Brain pericyte (primary cell): Measurements from ENCODE around the gene TXNDC15.
"Not testable (repeated sequence)": the region's sequence is repeated elsewhere in the genome, so short reads cannot be mapped to it uniquely, and the experiment has no call there.

Experiments used
- DNase-seq: peaks from one replicate; pipeline ENCODE4 v3.0.0-alpha.2; 2012; ENCODE audit warnings: low read depth, low spot score

TXNDC15 gene

DNA sequence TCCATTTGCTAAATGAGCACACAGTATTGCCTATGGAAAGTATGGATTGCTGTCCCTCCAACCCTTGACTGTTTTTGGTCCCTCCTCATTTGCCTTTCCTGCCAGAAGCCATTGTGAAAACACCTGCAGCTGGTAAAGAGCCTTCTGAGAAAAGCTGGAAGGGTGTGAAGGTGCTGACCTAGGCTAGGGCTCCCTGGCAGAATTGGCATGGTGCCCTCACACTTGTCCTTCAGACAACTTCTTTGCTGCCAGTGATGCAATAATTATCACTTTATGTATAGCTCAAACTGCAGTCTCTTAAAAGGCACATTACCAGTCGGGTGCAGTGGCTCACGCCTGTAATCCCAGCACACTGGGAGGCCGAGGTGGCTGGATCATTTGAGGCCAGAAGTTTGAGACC lies 4.2 kb downstream of the TXNDC15 start:
- DNase-seq, result no peak

DNA sequence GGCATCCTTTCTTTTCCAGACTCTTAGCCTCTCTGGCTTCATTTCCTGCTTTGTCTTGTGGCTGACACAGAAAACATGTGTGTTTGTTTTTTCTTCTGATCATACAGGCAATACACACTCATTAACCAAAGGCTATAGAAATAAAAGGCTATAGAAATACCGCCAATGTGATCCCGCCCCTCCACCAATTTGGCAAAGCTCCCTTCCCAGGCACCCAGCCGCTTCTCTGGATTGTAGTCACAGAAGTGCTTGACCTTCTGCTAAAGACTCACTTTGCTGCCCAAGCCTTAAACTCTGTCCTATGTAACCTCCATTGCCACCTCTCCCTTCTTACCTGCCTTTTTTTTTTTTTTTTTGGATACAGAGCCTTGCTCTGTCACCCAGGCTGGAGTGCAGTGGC lies 5.3 kb downstream of the TXNDC15 start:
- DNase-seq, result no peak

GRCh38 chr5:134880937-134881336 lies 6.8 kb downstream of the TXNDC15 start:
- not testable (repeated sequence) for DNase-seq

- DNase-seq, result not testable (repeated sequence)
Observed at GRCh38 chr5:134881711-134882110, 7.5 kb downstream of the TXNDC15 start.

GRCh38 chr5:134887593-134888159 lies 13.5 kb downstream of the TXNDC15 start:
- DNase-seq, result no peak

GRCh38 chr5:134889335-134889734 lies 15.2 kb downstream of the TXNDC15 start:
- no peak for DNase-seq

DNA sequence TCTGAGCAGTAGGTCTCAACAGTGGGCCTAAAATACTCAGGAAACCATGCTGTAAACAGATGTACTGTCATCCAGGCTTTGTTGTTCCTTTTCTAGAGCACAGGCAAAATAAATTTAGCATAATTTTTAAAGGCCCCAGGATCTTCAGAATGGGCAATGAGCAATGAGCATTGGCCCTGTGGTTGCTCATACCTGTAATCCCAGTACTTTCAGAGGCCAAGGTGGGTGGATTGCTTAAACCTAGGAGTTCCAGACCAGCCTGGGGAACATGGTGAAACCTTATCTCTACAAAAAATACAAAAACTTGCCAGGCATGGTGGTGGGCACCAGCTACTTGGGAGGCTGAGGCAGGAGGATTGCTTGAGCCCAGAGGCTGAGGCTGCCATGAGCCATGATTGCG lies 17.3 kb downstream of the TXNDC15 start:
- no peak for DNase-seq

DNA sequence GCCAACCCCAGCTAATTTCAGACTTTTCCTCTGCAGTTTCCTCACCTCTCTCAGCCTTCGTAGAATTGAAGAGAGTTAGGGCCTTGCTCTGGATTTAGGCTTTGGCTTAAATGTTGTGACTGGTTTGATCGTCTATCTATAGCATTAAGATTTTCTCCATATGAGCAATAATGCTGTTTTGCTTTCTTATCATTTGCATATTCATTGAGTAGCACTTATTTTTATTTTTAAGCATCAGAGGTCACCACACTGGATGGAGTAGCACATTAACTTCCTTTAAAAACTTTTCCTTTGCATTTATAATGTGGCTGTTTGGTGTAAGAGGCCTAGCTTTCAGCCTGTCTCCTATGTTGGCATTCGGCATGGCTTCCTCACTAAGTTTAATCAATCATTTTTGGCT lies 18.1 kb downstream of the TXNDC15 start:
- no peak for DNase-seq

DNA sequence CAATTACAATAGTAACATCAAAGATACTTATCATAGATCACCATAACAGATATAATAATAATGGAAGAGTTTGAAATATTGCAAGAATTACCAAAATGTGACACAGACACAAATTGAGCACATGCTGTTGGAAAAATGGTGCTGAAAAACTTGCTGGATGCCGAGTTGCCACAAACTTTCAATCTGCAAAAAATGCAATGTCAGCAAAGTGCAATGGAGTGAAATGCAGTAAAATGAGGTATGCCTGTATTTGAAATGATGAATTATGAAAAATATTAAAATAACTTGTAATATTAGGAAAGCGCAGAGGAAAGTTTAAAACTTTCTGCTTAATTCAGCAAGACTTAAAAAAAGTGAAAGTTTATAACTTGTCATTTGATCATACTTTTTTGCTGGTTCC lies 18.8 kb downstream of the TXNDC15 start:
- DNase-seq, result no peak

GRCh38 chr5:134893748-134894505 lies 19.8 kb downstream of the TXNDC15 start:
- DNase-seq, result no peak

GRCh38 chr5:134902071-134902801 lies 28.1 kb downstream of the TXNDC15 start:
- no peak for DNase-seq

- DNase-seq, result peak; percentile 71
Observed at GRCh38 chr5:134904610-134905245, 30.6 kb downstream of the TXNDC15 start, which contains the start of gene PCBD2. TSS of gene PCBD2 (plus strand) at chr5:134905131. CDS start at chr5:134905140, 9 bp downstream.

DNA sequence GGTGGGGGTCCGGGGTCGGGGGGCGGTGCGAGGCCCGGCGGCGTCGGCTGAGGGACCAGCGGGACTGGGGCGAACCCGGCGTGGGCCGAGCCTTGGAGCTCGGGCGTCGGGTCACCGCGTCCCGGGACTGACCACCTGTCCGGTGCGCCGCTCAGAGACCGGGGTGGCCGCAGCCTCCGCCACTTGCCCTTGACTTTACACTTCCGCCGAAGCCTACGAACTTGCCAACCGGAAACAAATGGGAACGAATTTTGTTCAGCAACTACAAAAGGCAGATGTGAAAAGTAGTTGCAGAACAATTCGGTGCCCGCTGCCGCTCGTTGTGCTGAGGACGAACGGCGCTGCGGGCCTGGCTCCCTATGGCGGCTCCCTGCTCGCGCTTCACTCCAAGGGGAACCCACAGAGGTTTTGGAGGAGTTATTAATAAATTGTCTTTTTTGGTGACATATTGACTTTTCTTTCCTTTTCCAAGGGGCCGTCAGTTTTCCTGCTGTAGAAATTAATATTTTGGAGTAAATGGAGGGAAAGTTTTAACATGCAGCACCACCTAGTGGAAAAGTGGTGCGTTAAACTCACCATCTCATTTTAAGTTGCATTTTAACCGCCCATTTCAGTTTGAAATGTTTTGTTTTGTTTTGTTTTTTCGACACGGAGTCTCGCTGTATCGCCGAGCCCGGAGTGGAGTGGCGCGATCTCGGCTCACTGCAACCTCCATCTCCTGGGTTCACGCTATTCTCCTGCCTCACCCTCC lies 31.2 kb downstream of the TXNDC15 start:
- DNase-seq, result peak; percentile 30

DNA sequence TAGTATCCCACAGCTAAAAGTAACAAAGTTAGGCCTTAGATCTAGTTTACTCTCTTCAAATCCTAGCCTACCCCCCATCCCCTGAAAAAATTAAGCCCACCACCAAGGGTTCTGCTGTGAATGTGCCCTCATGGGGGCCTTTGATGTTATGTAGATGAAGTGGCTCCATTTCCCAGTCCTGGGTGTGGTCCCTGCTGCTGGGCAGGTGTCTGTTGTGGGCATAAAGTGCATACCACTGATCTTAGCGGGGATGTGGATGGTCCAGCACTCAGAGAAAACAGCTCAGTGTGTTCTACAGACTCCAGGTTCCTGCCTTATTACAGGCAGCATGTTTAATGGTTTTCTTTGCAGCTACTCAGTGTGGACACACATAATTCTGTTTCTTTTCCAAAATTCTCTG lies 32.6 kb downstream of the TXNDC15 start:
- DNase-seq, result no peak

- not testable (repeated sequence) for DNase-seq
Observed at GRCh38 chr5:134910752-134911151, 36.6 kb downstream of the TXNDC15 start.

DNA sequence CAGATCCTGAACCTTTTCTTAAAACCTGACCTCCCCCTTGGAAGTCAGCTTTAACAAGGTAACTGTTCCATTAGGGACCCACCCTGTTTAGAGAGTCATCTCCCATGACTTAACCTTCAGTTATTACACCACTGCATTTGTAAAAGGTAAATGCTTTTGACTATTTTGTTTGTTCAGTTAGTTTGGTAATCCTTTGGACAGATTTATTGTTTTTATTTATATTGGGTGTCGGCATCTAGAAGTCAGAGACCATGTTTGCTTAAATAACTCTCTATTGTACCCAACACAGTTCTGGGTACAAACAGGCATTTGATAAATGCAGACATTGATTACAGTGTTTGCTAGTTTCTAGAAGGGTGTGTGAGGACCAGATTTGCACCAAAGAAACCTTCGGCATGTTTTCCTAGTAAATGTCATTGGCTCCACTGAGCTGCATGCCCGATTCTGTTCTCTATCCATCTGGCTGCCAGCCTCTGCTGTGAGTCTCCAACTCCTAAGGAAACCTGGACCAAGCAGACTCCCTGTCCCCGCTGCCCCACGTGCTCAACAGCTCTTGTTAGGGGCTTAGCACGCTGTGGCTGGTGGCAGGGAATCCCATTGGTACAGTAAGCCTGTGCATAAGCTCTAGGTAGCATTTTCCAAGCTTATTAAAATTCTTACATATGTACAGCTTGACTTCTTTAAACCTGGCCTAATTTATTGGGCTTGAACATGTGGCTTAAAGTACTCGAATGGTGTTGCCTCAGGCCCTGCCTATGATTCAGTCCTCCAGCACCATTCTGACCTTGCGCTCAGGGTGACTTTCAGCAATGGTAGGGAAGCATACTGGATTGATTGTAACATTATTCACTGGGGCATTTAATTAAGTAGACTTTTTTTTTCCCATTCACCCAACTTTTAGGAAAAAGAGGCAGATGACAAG lies 37.4 kb downstream of the TXNDC15 start:
- DNase-seq, result no peak

DNA sequence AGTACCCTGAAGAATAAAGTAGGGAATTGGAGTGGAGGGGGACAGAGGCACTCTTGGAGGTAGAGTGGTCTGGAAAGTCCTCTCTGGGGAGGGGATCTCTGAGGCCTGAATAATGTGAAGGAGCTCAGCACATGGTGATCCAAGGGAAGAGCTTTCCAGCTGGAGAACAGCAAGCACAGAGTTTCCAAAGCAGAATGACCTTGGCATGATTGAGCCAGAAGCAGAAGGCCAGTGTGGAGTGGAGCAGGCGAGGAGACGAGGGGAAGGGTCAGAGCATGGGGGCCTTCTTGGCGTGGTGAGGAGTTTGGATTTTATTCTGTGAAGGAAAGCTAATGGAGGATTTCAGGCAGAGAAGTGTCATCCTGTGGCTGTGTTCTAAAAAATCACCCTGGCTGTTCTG lies 39.1 kb downstream of the TXNDC15 start:
- no peak for DNase-seq

GRCh38 chr5:134913795-134914194 lies 39.6 kb downstream of the TXNDC15 start:
- no peak for DNase-seq

- DNase-seq, result no peak
Observed at GRCh38 chr5:134917070-134917815, 43.1 kb downstream of the TXNDC15 start.

DNA sequence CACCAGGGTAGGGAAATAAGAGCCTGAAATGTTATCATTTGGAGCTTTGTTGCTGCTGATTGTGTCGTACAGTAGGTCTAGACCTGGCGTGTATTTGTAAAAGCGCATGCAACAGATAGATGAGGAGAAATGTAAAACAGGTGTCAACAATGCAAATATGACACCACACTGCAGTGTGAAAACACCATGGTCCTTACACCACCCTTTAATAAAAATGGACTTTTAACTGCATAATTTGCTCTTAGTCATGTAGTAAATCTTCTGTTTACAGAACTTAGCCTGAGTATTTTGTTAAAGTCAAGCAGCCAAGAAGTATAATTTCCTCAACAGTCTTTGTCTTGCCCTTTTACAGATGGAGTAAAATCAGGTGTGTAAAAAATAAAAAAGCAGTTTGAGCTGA lies 44.7 kb downstream of the TXNDC15 start:
- DNase-seq, result no peak
